Brain microvascular endothelial cell (primary cell): Measurements from ENCODE around the gene EPHA10.
"Not testable (repeated sequence)": the region's sequence is repeated elsewhere in the genome, so short reads cannot be mapped to it uniquely, and the experiment has no call there.

Source experiments
- DNase-seq: peaks from one replicate; pipeline ENCODE4 v3.0.0-alpha.2; 2020
- H3K27ac ChIP-seq: fragments of 250-450 bp; sonication (Bioruptor Pico); 2 replicates; pipeline ENCODE4 v1.5.1; 2020; ENCODE audit warnings: mild to moderate bottlenecking, moderate library complexity
- H3K27me3 ChIP-seq: fragments of 250-450 bp; sonication (Bioruptor Pico); replicated peaks from 2 replicates; pipeline ENCODE4 v1.5.1; 2020; ENCODE audit warnings: mild to moderate bottlenecking
- H3K36me3 ChIP-seq: fragments of 250-450 bp; sonication (Bioruptor Pico); replicated peaks from 2 replicates; pipeline ENCODE4 v1.5.1; 2020; ENCODE audit warnings: mild to moderate bottlenecking
- H3K4me3 ChIP-seq: 2 replicates; pipeline ENCODE4 v1.5.1; 2011; ENCODE audit warnings: low read depth, mild to moderate bottlenecking, control low read depth, low read length, moderate library complexity
- in situ Hi-C: cut with HindIII; loops from 2 replicates; pipeline ENCODE4 v1.10.0; 2017; ENCODE audit warnings: low sequenced_read_pairs, low pct_ligation_motif_present
- TF ChIP-seq, protein P1 (sequence below): IDR thresholded peaks from 2 replicates; pipeline ENCODE4 v1.5.1; 2011; ENCODE audit warnings: low read depth, mild to moderate bottlenecking, moderate library complexity, low read length, control low read depth, inconsistent platforms; ENCODE audit errors: missing control alignments

Gene EPHA10

DNA sequence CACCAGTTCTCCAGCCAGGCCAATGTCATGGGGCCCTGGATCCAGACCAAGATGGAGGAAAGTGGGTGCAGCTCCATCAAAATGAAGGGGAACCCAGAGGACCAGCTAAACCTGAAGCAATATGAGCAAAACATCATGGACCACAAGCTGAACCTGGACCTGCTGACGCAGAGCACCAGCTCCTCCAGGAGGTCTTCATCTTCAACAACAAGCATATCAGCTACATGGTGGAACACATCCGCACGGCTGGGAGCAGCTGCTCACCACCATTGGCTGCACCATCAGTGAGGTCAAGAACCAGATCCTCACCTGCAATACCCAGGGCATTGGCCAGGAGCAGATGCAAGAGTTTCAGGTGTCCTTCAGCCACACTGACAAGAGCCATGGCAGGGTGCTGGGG lies 13.7 kb upstream of the EPHA10 start:
- no peak overlapping the region for H3K4me3 ChIP-seq
- no peaks in the 10 kb centered on the region for H3K36me3 ChIP-seq
- DNase-seq: no peak
- TF ChIP-seq, protein P1, sequence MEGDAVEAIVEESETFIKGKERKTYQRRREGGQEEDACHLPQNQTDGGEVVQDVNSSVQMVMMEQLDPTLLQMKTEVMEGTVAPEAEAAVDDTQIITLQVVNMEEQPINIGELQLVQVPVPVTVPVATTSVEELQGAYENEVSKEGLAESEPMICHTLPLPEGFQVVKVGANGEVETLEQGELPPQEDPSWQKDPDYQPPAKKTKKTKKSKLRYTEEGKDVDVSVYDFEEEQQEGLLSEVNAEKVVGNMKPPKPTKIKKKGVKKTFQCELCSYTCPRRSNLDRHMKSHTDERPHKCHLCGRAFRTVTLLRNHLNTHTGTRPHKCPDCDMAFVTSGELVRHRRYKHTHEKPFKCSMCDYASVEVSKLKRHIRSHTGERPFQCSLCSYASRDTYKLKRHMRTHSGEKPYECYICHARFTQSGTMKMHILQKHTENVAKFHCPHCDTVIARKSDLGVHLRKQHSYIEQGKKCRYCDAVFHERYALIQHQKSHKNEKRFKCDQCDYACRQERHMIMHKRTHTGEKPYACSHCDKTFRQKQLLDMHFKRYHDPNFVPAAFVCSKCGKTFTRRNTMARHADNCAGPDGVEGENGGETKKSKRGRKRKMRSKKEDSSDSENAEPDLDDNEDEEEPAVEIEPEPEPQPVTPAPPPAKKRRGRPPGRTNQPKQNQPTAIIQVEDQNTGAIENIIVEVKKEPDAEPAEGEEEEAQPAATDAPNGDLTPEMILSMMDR: no peak
- in situ Hi-C loops: no loop called here
- H3K27me3 ChIP-seq: no peaks in the 10 kb centered on the region
- H3K27ac ChIP-seq: no peak overlapping the region

DNA sequence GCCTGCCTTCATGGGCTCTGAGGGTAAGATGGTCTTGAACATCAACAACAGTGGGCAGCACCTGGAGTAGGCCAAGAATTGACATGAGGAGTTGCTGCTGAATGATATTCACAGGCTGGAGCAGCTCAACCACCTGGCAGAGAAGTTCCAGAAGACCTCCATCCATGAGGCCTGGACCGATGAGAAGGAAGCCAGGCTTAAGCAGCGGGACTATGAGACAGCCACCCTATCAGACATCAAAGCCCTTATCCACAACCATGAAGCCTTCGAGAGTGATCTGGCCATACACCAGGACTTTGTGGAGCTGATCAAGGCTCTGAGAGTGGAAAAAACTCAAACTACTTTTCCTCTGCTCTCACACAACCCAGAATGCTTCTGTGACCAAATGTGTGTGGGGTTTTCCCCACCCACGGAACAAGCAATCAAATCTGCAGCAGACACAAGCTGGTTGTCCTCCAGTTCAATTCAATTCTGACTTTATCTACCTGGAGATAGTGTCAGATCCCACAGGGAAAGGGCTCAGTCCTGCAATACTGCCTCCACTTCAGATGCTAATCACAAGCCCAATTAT lies 12.1 kb upstream of the EPHA10 start:
- DNase-seq: no peak
- no peak overlapping the region for H3K4me3 ChIP-seq
- in situ Hi-C loops: no loop called here
- H3K36me3 ChIP-seq: no peaks in the 10 kb centered on the region
- no peaks in the 10 kb centered on the region for H3K27me3 ChIP-seq
- H3K27ac ChIP-seq: no peak overlapping the region
- TF ChIP-seq, protein P1: no peak

DNA sequence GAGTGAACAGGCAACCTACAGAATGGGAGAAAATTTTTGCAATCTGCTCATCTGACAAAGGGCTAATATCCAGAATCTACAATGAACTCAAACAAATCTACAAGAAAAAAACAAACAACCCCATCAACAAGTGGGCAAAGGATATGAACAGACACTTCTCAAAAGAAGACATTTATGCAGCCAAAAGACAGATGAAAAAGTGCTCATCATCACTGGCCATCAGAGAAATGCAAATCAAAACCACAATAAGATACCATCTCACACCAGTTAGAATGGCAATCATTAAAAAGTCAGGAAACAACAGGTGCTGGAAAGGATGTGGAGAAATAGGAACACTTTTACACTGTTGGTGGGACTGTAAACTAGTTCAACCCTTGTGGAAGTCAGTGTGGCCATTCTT lies 6.5 kb upstream of the EPHA10 start:
- in situ Hi-C loops, H3K27ac ChIP-seq, H3K4me3 ChIP-seq, DNase-seq, H3K36me3 ChIP-seq: not testable (repeated sequence)
- peaks cover 15% of the 10 kb centered on the region for H3K27me3 ChIP-seq

DNA sequence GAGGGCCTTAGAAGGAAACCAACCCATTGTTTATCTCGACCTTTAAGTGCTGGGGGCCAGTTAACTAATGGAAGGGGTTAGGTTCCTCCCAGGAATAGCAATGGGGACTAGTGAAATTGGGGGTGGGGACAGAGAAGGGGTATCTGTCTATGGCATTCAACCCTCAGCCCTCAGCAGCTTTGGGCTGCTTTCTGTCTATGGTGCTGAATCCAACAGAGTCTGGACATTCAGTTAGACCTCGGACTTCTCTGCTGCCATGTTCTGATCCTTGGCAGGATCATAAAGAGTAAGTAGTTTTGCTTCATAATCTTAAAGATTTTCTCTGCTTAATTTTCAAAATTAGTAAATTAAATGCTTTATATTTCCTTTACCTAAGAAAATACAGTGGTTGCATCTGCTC lies 2.6 kb upstream of the EPHA10 start:
- in situ Hi-C loops: no loop called here
- TF ChIP-seq, protein P1: no peak
- peaks cover 43% of the 10 kb centered on the region for H3K27me3 ChIP-seq

DNA sequence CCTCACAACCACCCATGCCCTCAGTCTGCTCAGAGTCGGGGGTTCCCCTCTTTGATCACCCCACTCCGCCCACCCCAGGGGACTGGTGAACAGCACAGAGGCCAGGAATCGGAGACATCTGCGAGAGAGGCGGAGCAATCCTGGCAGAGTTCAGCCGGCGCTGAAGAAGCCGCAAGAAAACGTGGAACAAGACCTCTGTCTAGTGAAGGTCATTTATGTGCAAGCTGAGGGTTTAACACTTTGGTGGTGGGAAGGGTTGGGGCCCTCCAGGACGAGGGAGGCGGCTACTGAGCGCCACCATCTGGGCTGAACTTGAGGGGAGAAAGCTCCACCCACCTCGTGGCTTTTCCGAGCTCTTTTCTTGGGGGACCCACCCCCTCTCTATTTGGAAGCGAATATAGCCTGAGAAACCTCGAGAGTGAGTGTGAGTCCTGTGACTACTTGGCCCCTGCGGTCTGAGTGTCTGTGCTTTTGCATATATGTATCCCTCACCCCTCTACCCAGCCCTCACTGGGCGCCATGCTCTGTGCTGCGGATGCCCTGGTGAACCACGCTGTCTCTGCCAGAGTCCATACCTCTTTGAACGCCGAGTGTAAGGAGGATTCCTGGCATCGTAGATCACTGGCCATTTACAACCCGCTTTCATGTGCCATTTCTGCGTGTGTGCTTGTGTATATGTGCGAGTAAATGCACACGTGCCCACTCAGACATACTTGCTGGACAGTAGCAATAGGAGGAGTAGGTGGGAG lies 1.2 kb upstream of the EPHA10 start:
- no peak overlapping the region for H3K4me3 ChIP-seq
- TF ChIP-seq, protein P1: no peak
- no peak overlapping the region for H3K27ac ChIP-seq
- H3K27me3 ChIP-seq: peaks cover 47% of the 10 kb centered on the region
- in situ Hi-C loops: no loop called here
- no peaks in the 10 kb centered on the region for H3K36me3 ChIP-seq
- DNase-seq: no peak

More for the DNA sequence above, 2.6 kb upstream of the EPHA10 start:
- Histone ChIP-seq H3K36me3 (no peaks in the 10 kb centered on the region), H3K4me3 (no peak overlapping the region), H3K27ac (no peak overlapping the region)
- DNase-seq: no peak

DNA sequence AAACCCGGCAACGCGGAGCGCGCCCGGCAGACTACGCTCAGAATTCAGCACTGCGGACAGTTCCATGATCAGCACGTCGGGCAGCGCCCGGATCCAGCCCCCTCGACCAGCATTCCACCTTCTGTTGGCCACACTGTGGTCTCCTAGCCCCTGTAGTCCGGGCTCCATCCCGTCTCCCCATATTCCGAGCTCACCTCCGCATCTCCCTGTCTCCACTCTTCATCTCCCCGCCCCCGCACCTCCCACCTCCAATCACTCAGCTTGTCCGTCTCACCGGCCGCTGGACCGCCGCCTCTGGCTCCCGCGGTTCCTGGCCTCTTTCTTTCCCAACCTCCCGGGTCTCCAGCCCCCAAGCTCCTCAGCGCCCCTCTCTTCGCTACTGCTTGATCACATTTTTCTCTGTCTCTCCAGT lies 500 bp downstream of the EPHA10 start:
- peak; percentile 29 for DNase-seq
- Histone ChIP-seq H3K27me3 (peaks cover 47% of the 10 kb centered on the region), H3K4me3 (no peak overlapping the region), H3K36me3 (no peaks in the 10 kb centered on the region), H3K27ac (no peak overlapping the region)
- TF ChIP-seq, protein P1: no peak
- in situ Hi-C loops: no loop called here
